SJCRH30 (cell line): Measurements from ENCODE around the gene MOGAT2. TPM values are rescaled to one million over a fixed set of nuclear protein-coding genes. Genes with fewer than 3 reads are reported as not detected.

Experiments used
- DNase-seq, 2 experiments: peaks; one replicate each; pipeline ENCODE4 v3.0.0-alpha.2; 2015 to 2020
- H3K27ac ChIP-seq: fragments of 250-450 bp; sonication (Bioruptor Pico); 2 replicates; pipeline ENCODE4 v1.5.1; 2020; ENCODE audit warnings: mild to moderate bottlenecking, moderate library complexity
- H3K27me3 ChIP-seq: fragments of 250-450 bp; sonication (Bioruptor Pico); 2 replicates; pipeline ENCODE4 v1.5.1; 2020; ENCODE audit warnings: mild to moderate bottlenecking, moderate library complexity
- H3K36me3 ChIP-seq: fragments of 250-450 bp; sonication (Bioruptor Pico); 2 replicates; pipeline ENCODE4 v1.5.1; 2020; ENCODE audit warnings: mild to moderate bottlenecking, moderate library complexity
- H3K4me1 ChIP-seq: fragments of 250-450 bp; sonication (Bioruptor Pico); 2 replicates; pipeline ENCODE4 v1.5.1; 2020; ENCODE audit warnings: mild to moderate bottlenecking, moderate library complexity
- H3K4me3 ChIP-seq: fragments of 250-450 bp; sonication (Bioruptor Pico); 2 replicates; pipeline ENCODE4 v1.5.1; 2020; ENCODE audit warnings: mild to moderate bottlenecking, moderate library complexity
- H3K9me3 ChIP-seq: fragments of 250-450 bp; sonication (Bioruptor Pico); replicated peaks from 2 replicates; pipeline ENCODE4 v1.5.1; 2020; ENCODE audit warnings: mild to moderate bottlenecking, moderate library complexity
- total RNA-seq: library from RNA; depleted of rRNA; stranded (reverse); fragments of >200 nt; shearing (Covaris generic); gene quantifications from 2 replicates; pipeline ENCODE4 v1.2.3, GENCODE V29; 2014

The MOGAT2 gene
- total RNA-seq, 1 experiment from 2014 or later, result not detected

DNA sequence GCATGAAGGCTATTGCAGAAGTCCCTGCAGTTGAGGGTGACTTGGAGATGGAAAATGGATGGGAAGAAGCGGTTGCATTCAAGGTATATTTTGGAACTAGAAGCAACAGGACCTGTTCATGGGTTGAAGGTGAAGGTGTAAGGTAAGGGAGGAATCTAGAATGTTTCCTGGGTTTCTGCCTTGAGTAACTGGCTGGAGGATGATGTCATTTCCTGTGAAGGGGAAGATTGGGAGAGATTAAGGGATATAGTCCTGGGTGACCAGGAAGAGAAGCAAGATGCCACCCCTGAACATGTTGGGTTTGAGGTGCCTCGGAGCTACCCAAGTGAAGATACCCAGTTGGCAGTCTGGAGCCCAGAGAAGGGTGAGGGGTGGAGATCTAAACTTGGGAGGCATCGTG lies 12.1 kb upstream of the MOGAT2 start:
- H3K9me3 ChIP-seq, result no peaks in the 10 kb centered on the region

DNA sequence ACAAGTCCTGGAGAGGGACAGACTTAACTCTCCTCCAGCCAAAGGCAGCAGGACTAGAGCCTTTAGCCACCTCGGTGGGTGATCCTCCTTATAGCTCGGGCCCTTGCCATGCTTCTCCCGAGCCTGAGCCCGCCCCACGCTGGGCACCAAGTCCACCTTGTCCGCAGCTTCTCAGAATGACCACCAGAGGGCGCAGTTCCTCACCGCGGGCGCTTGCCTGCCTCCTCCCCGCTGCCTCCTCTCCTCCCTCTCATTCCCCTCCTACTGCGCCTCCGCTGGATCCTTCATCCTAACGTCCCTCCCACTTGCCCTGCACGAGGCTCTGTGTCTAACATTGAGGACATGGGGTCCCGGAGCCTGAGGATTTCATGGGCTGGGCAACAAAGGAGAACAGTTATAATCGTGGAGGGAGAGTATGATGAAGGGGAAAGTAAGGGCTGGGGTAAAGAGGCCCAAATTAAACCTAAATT lies 11.3 kb upstream of the MOGAT2 start:
- Histone ChIP-seq H3K4me3 (peak overlapping the region; percentile 35), H3K27ac (no peak overlapping the region), H3K9me3 (no peaks in the 10 kb centered on the region), H3K36me3 (no peaks in the 10 kb centered on the region), H3K4me1 (no peaks in the 10 kb centered on the region), H3K27me3 (no peaks in the 10 kb centered on the region)
- DNase-seq, result peak; percentile 74 to 89

More for the DNA sequence above, 12.1 kb upstream of the MOGAT2 start:
- Histone ChIP-seq H3K4me1 (no peaks in the 10 kb centered on the region), H3K36me3 (no peaks in the 10 kb centered on the region), H3K27me3 (no peaks in the 10 kb centered on the region), H3K27ac (no peak overlapping the region), H3K4me3 (no peak overlapping the region; the same call in 1 of the 2 replicates)
- no peak for DNase-seq

DNA sequence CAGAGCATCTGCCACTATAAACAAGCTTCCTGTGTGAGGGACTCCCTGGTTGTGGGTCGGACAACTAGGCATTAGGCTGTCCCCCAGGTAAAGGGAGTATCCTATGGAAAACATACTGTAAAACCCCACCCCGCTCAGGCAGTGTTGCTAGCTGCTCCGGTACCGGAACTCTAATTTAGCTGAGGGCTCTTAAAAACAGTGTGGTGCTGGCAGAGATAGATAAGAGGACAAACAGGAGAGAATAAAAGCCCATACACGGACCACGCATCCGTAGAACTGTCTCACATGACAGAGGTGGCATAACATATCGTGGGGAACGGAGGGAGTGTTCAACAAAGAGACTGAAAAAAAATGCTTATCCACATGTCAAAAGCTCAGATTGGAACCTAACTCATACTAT lies 3.4 kb upstream of the MOGAT2 start:
- no peaks in the 10 kb centered on the region for H3K36me3 ChIP-seq
- no peaks in the 10 kb centered on the region for H3K27me3 ChIP-seq
- no peak overlapping the region for H3K27ac ChIP-seq
- DNase-seq, result no peak
- no peaks in the 10 kb centered on the region for H3K4me1 ChIP-seq
- H3K4me3 ChIP-seq, result no peak overlapping the region
- H3K9me3 ChIP-seq, result no peaks in the 10 kb centered on the region

DNA sequence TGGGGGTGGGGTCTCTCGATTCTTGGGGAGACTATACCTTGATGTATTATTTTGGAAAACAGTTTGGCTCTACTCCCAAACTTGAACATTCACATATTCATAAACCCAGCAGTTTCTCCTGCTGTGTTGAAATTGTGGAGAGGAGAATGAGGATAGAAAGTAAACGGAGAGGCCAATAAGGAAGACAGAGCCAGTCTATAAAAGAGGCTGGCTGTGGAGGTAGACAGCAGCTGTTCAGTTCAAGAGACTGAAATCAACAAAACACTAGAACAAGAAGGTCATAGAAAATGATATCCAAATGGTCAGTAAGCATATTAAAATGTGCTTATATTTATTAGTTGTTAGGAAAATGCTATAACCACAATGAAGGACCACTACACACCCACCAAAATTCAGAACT lies 1.9 kb upstream of the MOGAT2 start:
- H3K4me1 ChIP-seq, result no peaks in the 10 kb centered on the region
- H3K27me3 ChIP-seq, result no peaks in the 10 kb centered on the region
- no peak overlapping the region for H3K27ac ChIP-seq
- H3K9me3 ChIP-seq, result no peaks in the 10 kb centered on the region
- H3K4me3 ChIP-seq, result no peak overlapping the region
- no peaks in the 10 kb centered on the region for H3K36me3 ChIP-seq
- no peak for DNase-seq

DNA sequence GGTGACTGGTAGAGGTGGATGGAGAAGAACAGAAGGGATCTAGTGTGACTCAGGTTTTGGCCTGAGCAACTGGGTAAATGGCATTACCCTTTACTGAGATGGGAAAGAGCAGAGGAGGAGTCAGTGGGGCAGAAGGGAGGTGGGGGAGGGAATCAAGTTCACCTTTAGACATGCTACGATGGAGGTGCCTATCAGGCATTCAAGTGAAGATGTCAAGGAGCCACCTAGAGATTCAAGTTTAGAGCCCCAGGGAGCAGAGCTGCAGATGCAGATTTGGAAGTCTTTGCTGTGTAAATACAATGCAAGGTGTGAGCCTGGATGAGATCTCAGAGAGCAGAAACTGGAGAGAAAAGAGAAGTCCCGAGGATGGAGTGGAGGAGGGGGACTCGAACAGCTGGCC lies 979 bp upstream of the MOGAT2 start:
- H3K36me3 ChIP-seq, result no peaks in the 10 kb centered on the region
- DNase-seq, result no peak
- H3K4me1 ChIP-seq, result no peaks in the 10 kb centered on the region
- H3K4me3 ChIP-seq, result no peak overlapping the region
- H3K27me3 ChIP-seq, result no peaks in the 10 kb centered on the region
- no peak overlapping the region for H3K27ac ChIP-seq
- no peaks in the 10 kb centered on the region for H3K9me3 ChIP-seq

DNA sequence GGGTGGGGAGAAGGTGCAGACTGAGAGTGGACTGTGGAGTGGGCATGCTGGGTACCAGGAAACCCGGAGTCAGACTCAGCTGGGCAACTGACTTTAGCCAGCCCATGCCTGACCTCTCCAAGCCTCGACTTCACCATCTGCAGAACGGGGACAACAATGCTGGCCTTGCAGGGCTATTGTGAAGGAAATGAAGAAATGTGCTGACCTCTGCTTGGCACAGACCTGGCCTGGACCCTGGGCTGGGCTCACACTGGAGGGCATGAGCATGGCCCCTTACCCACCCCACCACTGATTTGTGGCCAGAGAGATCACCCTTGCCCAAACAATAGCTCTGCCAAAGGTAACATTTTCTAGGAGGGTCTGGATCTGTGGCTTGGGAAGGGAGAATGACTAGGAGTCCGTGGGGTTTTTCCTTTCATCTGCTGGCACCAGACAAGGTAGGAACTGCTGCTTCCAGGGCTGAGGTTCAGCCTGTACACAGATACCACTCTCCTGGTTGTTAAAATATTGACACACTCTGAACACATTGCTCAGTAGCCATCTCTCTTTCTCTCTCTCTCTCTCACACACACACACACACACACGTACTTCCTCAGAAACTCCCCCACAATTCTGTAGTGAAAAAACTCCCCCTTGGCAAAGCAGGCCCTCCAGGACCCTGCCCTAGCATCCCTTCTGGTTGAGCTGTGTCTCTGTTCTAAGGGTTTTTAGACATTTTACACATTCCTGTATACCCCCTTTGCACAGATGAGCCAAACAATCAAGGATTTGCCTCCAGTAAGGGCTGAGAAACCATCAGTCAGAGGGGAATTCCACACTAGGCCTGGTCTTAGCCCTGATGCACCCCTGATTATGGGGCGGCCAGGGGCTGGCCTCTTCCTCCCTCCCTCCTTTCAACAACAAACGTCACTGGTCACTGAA lies 1.0 kb downstream of the MOGAT2 start:
- no peak overlapping the region for H3K4me3 ChIP-seq
- H3K9me3 ChIP-seq, result no peaks in the 10 kb centered on the region
- no peak for DNase-seq
- no peak overlapping the region for H3K27ac ChIP-seq
- H3K27me3 ChIP-seq, result no peaks in the 10 kb centered on the region
- H3K4me1 ChIP-seq, result no peaks in the 10 kb centered on the region
- no peaks in the 10 kb centered on the region for H3K36me3 ChIP-seq

DNA sequence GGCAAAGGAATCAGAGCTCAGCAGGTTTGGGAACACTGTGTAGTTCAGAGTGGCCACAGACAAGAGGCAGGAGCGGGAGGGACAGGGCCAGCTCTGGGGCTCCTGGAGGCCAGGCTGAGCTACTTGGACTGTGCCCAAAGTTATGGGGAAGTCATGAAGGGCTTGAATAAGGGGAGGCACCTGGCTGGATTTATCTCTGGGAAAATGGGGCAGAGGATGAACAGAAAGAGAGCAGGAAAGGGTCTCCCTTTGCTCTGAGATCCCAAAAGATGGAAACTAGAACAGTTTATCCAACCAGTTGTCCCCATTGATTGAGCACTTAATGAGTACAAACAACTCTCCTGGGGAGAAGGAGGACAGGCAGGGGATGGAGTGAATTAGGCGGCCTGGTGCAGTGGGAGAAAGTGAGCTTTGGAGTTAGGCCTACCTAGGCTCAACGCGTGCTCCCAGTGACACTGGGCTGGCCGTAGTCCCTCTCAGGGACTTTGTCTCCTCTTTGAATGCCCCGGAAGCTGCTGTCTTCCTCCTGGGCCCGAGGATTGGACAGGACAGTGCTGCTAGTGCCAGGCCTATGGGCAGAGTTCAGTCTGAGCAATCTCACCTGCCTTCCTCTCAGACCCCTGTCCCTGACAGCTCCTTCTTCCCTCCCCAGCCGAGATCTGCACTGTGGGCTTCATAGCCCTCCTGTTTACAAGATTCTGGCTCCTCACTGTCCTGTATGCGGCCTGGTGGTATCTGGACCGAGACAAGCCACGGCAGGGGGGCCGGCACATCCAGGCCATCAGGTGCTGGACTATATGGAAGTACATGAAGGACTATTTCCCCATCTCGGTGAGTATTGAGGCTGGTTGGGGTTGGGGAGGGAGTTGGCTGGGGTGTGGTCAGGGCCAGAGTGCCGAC lies 2.0 kb downstream of the MOGAT2 start:
- no peaks in the 10 kb centered on the region for H3K36me3 ChIP-seq
- H3K9me3 ChIP-seq, result no peaks in the 10 kb centered on the region
- no peak overlapping the region for H3K27ac ChIP-seq
- H3K4me1 ChIP-seq, result no peaks in the 10 kb centered on the region
- DNase-seq, result no peak
- no peak overlapping the region for H3K4me3 ChIP-seq
- no peaks in the 10 kb centered on the region for H3K27me3 ChIP-seq

DNA sequence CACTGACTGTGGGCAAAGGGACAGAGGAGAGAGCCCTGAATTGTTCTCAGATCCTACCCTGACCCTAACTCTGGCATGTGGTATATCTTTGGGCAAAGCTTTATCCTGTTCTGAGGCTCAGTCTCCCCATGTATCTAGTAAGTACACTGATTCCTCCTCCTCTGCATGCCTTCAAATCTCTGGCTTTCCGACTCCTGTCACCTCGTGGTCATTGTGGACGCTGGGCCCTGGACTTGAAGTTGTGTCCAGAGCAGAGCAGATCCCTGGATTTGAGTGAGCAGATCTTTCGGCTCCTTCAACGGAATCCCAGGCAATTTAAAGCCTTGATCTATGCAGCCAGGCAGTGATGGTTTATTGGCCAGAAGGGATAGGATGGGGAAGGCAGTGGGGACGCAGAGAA lies 3.0 kb downstream of the MOGAT2 start:
- H3K27ac ChIP-seq, result no peak overlapping the region
- H3K4me3 ChIP-seq, result no peak overlapping the region
- H3K9me3 ChIP-seq, result no peaks in the 10 kb centered on the region
- no peaks in the 10 kb centered on the region for H3K36me3 ChIP-seq
- no peaks in the 10 kb centered on the region for H3K4me1 ChIP-seq
- no peaks in the 10 kb centered on the region for H3K27me3 ChIP-seq
- DNase-seq, result no peak

DNA sequence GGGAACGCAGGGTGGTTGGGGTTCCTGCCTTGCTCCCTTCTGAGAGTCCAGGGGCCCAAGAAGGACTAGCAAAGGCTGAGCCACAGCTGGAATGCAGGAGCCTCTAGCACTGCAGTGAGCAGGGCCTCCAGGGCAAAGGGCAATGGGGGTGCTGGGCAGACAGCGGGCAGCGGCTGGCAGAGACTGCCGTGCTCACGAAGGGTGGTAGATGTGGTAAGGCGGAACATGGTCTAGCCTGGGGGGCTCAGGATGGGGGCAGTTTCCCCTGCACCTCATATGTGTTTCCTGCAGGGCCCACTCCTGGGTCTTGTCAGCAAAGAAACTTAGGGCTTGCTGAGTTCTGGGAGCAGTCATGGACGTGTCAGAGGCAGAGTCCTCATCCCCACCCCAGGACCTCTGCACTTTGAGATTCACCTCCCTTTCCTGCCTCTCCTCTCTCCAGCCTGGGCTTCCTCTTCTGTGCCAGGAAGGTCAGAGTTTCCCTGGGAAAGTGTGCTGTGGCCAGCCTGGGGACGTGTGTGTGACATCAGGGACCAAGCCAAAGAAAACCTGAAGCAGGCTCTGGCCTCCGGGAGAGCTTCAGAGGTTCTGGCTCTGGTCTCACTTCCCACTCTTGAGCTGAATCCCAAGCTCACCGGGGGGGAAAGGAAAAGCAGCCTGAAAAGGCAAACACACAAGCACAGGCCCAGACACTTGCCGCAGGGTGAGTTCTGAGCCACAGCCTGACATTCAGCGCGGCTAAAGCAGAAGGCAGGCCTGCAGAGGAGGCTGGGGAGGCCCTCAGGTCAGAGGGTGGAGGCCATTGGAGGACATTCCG lies 4.4 kb downstream of the MOGAT2 start:
- no peak for DNase-seq
- no peaks in the 10 kb centered on the region for H3K27me3 ChIP-seq
- no peaks in the 10 kb centered on the region for H3K36me3 ChIP-seq
- no peaks in the 10 kb centered on the region for H3K4me1 ChIP-seq
- no peaks in the 10 kb centered on the region for H3K9me3 ChIP-seq
- H3K4me3 ChIP-seq, result no peak overlapping the region
- no peak overlapping the region for H3K27ac ChIP-seq

DNA sequence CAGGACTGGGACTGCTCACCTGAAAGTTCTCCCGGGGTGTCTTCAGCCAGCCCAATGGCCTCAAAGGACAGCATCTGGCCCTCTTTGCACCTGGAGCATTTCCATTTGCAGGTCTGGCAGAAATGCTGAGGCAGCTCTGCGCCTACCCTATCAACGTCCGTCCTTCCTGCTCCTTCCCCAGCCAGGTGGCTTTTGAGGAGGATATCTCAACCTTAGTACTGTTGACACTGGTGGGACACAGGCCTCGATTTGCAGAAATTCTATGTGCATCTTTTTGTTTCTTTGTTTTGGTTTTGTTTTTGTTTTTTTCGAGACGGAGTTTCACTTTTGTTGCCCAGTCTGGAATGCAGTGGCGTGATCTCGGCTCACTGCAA lies 5.0 kb downstream of the MOGAT2 start:
- Histone ChIP-seq H3K27me3 (no peaks in the 10 kb centered on the region), H3K4me3 (no peak overlapping the region), H3K27ac (no peak overlapping the region), H3K36me3 (no peaks in the 10 kb centered on the region), H3K9me3 (no peaks in the 10 kb centered on the region), H3K4me1 (no peaks in the 10 kb centered on the region)
- DNase-seq, result no peak

DNA sequence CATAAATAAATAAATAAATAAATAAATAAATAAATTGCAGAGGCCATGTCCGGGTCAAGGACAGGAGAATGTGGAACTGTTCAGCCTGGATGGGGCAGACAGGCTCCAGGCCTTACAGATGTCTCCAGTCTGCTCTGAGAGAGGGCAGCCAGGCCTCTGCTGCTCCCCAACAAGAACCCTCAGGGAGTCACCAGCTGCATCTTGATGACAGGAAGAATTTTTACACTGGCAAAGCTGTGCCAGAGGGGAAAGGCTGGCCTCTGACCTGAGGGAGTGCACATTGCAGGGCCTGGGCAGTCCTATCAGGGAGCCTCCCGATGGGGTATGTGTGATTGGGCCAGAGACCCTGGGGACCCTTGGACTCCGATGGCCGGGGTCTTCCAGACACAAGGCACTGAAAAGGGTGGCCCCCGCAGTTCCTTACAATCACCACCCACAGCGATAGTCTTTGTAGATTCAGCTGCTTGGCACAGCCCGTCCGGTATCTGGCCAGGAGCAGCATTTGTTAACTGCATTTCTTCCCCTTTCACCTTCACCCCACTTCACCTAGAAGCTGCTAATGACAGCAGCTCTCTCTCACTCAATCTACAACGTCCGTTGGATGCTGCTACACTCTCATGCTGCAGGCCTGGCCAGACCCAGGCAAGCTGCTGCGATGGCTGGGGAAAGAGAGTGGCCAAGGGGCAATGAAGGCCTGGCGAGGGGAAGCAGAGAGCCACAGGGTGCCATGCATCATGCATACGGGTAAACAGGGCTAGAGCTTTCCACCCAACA lies 8.1 kb downstream of the MOGAT2 start:
- H3K27ac ChIP-seq, result no peak overlapping the region
- no peaks in the 10 kb centered on the region for H3K9me3 ChIP-seq
- no peak overlapping the region for H3K4me3 ChIP-seq
- H3K27me3 ChIP-seq, result no peaks in the 10 kb centered on the region
- H3K36me3 ChIP-seq, result no peaks in the 10 kb centered on the region
- DNase-seq, result no peak
- H3K4me1 ChIP-seq, result no peaks in the 10 kb centered on the region

DNA sequence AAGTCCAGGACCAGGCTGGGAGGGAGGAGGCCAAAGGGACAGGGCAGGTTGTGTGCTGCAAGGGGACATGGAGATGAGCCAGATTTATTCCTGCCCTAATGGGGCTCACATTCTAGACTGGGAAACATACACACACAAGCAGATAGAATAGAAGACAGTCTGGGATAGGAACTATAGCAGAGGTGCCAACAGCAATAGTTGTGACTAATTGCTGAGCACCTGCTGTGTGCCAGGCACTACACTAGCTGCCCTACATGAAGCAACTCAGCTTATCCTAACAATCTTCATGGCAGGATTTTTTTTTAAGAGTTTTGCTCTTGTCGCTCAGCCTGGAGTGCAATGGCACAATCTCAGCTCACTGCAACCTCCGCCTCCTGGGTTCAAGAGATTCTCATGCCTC lies 11.4 kb downstream of the MOGAT2 start:
- Histone ChIP-seq H3K9me3 (no peaks in the 10 kb centered on the region), H3K36me3 (no peaks in the 10 kb centered on the region), H3K27ac (no peak overlapping the region), H3K27me3 (no peaks in the 10 kb centered on the region), H3K4me1 (peaks cover 13% of the 10 kb centered on the region), H3K4me3 (no peak overlapping the region)
- no peak for DNase-seq

DNA sequence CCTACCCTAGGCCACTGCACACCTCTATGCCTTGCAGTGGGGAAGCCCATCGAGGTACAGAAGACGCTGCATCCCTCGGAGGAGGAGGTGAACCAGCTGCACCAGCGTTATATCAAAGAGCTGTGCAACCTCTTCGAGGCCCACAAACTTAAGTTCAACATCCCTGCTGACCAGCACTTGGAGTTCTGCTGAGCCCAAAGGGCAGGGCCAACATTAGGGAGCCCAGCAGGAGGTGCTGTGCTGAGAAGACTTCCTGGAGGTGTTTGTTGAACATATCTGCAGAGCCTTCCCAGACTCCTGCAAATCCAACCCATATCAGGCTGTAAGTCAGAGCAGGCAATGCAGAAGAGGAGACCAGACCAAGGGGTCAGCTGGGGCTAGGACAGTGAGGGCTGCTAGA lies 13.5 kb downstream of the MOGAT2 start:
- H3K27me3 ChIP-seq, result no peaks in the 10 kb centered on the region
- no peak overlapping the region for H3K27ac ChIP-seq
- DNase-seq, result no peak
- no peaks in the 10 kb centered on the region for H3K9me3 ChIP-seq
- peaks cover 29% of the 10 kb centered on the region for H3K4me1 ChIP-seq
- no peaks in the 10 kb centered on the region for H3K36me3 ChIP-seq
- H3K4me3 ChIP-seq, result no peak overlapping the region

DNA sequence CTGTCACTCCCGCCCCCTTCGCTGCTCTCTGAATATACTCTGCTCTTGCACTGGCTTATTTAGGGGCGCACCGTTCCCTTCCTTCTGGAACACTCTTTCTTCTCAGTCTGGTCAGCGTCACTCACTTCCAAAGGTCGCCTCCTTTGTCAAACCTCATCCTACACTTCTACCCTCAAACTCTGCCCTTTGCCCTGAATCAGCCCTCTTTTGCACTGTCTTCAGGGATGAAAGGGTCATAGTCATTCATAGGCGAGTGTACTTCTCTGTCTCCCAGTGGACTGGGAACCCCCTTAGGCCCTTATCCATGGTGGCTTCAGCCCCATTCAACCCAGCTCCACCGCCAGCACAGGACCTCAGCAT lies 15.4 kb downstream of the MOGAT2 start:
- H3K27ac ChIP-seq, result peak overlapping the region; percentile 89
- peaks cover 29% of the 10 kb centered on the region for H3K4me1 ChIP-seq
- DNase-seq, result no peak
- H3K4me3 ChIP-seq, result no peak overlapping the region
- H3K36me3 ChIP-seq, result no peaks in the 10 kb centered on the region
- no peaks in the 10 kb centered on the region for H3K27me3 ChIP-seq
- H3K9me3 ChIP-seq, result no peaks in the 10 kb centered on the region
